Stimulated activated CD4-positive, alpha-beta T cell treated with anti-CD3 and anti-CD28 coated beads, Interleukin-1b, Interleukin-23, amount 100 ng/mL, for 24 hours (primary cell): Measurements from ENCODE around the gene TUBA4B.
"Not testable (repeated sequence)": the region's sequence is repeated elsewhere in the genome, so short reads cannot be mapped to it uniquely, and the experiment has no call there.

Experiments
- DNase-seq, 4 experiments: peaks; one replicate each; pipeline ENCODE4 v3.0.0-alpha.2; 2020; ENCODE audit warnings: low read depth in 4 of 4, low spot score in 1 of 4

The TUBA4B gene

GRCh38 chr2:219290381-219291171, 37.5 kb downstream of the TUBA4B start:
- DNase-seq = no peak

- DNase-seq = no peak
These were observed 38.4 kb downstream of the TUBA4B start for GRCh38 chr2:219291394-219291793.

- no peak for DNase-seq
These were observed 39.0 kb downstream of the TUBA4B start for GRCh38 chr2:219291910-219292490.

GRCh38 chr2:219292616-219293015, 39.6 kb downstream of the TUBA4B start:
- no peak for DNase-seq

GRCh38 chr2:219293736-219294231, 40.7 kb downstream of the TUBA4B start:
- no peak for DNase-seq

- peak; percentile 70 to 82 (median 80) for DNase-seq
These were observed 41.6 kb downstream of the TUBA4B start for GRCh38 chr2:219294356-219295351.

- no peak for DNase-seq
These were observed 43.1 kb downstream of the TUBA4B start for GRCh38 chr2:219296142-219296541.

GRCh38 chr2:219296631-219297391, 43.8 kb downstream of the TUBA4B start:
- DNase-seq = no peak

- no peak for DNase-seq
These were observed 44.9 kb downstream of the TUBA4B start for GRCh38 chr2:219297766-219298456.

- peak; percentile 76 to 93 (median 84) for DNase-seq
These were observed 45.8 kb downstream of the TUBA4B start for GRCh38 chr2:219298759-219299371.

- DNase-seq = no peak
These were observed 46.3 kb downstream of the TUBA4B start for GRCh38 chr2:219299372-219299760.

- DNase-seq = no peak
These were observed 47.0 kb downstream of the TUBA4B start for GRCh38 chr2:219300022-219300421.

GRCh38 chr2:219302412-219302968, 49.4 kb downstream of the TUBA4B start:
- no peak for DNase-seq

- no peak for DNase-seq
These were observed 51.2 kb downstream of the TUBA4B start for GRCh38 chr2:219304223-219304622.

- DNase-seq = no peak
These were observed 53.0 kb downstream of the TUBA4B start for GRCh38 chr2:219306047-219306446.

- DNase-seq = peak; percentile 36 to 63 (median 44)
These were observed 55.4 kb downstream of the TUBA4B start for GRCh38 chr2:219308142-219309101.

GRCh38 chr2:219309278-219309677, 56.2 kb downstream of the TUBA4B start, which contains the start of gene PTPRN:
PTPRN (minus strand) TSS chr2:219309401; CDS start chr2:219309332, 69 bp downstream.
- no peak for DNase-seq

- DNase-seq = not testable (repeated sequence)
These were observed 59.7 kb downstream of the TUBA4B start for GRCh38 chr2:219312683-219313263.
